IPS-18c (cell line): ENCODE results near the gene FGF21.
A peak's percentile ranks its signal among the peaks of the same experiment; 100 is the strongest.
"Not testable (repeated sequence)": the region's sequence is repeated elsewhere in the genome, so short reads cannot be mapped to it uniquely, and the experiment has no call there.

Experiments used
- H3K4me3 ChIP-seq: 2 replicates; pipeline ENCODE4 v1.7.0; 2013; ENCODE audit warnings: low read depth, mild to moderate bottlenecking, low read length, moderate library complexity; ENCODE audit not compliant: insufficient read depth
- H3K9me3 ChIP-seq: one replicate; pipeline ENCODE4 v1.6.1; 2013; ENCODE audit warnings: mild to moderate bottlenecking, low read length, moderate library complexity; ENCODE audit not compliant: control insufficient read depth, insufficient read depth

FGF21 gene

DNA sequence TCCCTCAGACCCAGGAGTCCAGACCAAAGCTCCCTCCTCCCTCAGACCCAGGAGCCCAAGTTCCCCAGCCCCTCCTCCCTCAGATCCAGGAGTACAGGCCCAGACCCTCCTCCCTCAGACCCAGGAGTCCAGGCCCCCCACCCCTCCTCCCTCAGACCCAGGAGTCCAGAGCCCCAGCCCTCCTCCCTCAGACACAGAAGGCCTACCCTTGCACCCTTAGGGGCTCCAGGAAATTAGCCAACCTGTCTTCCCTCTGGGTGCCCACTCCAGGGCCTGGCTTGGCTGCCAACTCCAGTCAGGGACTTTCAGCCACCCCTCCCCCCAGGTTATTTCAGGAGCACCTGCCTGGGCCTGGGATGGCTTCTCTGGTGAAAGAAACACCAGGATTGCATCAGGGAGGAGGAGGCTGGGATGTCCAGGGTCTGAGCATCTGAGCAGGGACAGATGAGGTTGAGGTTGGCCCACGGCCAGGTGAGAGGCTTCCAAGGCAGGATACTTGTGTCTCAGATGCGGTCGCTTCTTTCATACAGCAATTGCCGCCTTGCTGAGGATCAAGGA, at the start of gene FGF21:
TSS of gene FGF21 (plus strand) at position 441 of the 558 bp plus-strand sequence. CDS start 713 bp downstream, outside the sequence.
- Histone ChIP-seq H3K4me3 (no peak within 1 kb of the TSS), H3K9me3 (peaks cover 2% of the 10 kb centered on the region)

GRCh38 chr19:48708471-48708870, 46.9 kb upstream of the FGF21 start:
- no peak overlapping the region for H3K4me3 ChIP-seq

DNA sequence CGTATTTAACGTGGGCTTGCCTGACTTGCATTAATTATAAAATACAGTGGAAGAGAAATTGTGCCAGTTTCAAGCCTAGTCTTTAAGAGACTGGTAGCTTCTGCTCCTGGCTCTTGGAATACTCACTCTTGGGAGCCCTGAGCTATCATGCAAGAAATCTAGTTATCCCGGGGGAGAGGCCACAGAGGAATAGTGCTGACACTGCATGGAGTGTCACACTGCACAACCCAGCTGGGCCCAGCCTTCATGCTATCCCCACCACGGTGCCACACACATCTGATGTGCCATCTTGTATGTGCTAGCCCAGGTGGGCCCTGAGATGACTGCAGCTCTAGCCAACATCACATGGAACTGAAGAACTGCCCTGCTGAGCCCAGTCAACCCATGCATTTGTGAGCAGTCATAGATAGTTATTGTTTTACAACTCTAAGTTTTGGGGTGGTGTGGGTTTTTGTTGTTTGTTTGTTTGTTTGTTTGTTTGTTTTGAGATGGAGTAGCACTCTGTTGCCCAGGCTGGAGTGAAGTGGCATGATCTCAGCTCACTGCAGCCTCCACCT, 44.1 kb upstream of the FGF21 start:
- Histone ChIP-seq H3K9me3 (no peaks in the 10 kb centered on the region), H3K4me3 (no peak overlapping the region)

More at GRCh38 chr19:48708471-48708870, 46.9 kb upstream of the FGF21 start:
- H3K9me3 ChIP-seq, result no peaks in the 10 kb centered on the region

DNA sequence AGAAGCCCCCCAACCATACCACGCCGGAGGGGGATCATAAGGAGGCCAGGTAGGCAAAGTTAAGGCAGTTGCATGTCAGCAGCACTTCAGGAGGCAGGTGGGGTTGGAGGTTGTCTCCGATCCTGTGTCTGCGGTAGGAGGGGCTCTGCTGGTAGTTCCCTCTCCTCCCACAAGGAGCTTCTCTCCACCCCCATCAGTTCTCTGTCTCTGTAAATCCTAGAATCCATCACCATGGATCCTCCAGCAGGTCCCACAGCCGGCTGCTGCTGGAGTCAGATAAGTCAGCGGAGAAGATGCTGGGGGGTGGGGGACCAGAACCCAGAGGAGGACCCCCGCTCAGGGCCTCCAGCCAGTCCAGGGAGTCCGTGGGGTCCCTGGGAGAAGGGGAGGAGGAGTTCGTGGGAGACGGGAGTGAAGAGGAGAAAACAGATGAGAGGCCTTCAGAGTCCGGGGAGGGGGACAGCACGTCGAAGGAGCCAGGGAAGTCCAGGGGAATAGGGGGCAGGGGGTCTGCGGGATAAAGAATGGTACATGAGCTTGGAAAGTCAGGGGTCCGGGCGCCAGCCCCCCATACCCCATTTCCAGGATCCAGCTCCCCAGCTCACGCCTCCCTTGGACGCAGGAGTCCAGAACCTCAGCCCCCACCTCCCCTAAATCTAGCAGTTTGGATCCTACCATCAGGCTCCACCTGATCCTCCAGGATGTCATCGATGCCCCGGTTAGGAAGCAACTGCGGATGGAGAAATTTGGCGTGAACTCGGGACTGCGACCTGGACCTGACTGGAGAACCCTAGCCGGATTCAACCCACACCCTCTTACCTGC, 42.1 kb upstream of the FGF21 start:
- H3K9me3 ChIP-seq, result no peaks in the 10 kb centered on the region
- H3K4me3 ChIP-seq, result peak overlapping the region; percentile 95

GRCh38 chr19:48713864-48714755, 41.2 kb upstream of the FGF21 start:
- H3K9me3 ChIP-seq, result peaks cover 2% of the 10 kb centered on the region
- H3K4me3 ChIP-seq, result peak overlapping the region; percentile 95

- peak overlapping the region; percentile 95 for H3K4me3 ChIP-seq
These were observed 40.3 kb upstream of the FGF21 start for GRCh38 chr19:48714759-48715675.

GRCh38 chr19:48715681-48716171, 39.6 kb upstream of the FGF21 start:
- peaks cover 2% of the 10 kb centered on the region for H3K9me3 ChIP-seq
- H3K4me3 ChIP-seq, result no peak overlapping the region

More at GRCh38 chr19:48714759-48715675, 40.3 kb upstream of the FGF21 start:
- H3K9me3 ChIP-seq, result peaks cover 2% of the 10 kb centered on the region

DNA sequence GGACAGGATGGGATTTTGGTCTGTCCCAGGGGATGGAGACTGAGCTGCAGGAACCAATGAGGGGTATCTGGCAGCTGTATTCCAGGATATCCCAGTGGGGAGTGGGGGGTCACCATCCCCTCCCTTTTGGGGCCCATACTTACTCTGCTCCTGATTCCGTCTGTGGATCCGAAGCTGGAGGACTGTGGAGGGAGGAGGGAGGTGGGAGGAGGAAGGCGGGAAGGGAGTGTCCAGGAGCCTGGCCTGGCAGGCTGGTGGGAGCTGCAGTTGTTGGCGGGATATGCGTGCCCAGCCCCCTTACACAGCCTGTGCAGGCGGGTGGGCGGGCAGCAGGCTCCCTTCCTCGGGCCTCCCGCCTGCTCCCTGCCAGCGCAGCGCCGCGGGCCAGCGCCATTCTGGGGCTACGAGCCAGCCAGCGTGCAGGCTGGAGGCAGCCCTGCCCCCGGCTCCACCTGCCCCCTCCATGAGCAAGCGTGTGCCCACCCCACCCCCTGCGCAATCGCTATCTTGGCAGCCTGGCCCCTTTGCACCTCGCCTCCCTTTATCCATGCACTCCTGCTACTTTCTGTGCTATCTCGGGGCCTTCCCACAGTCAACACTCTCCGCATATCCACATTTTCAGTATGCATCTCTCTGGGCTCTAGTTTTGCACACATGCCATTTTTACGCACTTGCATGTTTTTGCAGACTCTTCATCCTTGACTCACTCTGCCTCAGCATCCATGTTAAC, 38.6 kb upstream of the FGF21 start:
- H3K4me3 ChIP-seq, result peak overlapping the region; percentile 28; the same call in 1 of the 2 replicates
- peaks cover 2% of the 10 kb centered on the region for H3K9me3 ChIP-seq

DNA sequence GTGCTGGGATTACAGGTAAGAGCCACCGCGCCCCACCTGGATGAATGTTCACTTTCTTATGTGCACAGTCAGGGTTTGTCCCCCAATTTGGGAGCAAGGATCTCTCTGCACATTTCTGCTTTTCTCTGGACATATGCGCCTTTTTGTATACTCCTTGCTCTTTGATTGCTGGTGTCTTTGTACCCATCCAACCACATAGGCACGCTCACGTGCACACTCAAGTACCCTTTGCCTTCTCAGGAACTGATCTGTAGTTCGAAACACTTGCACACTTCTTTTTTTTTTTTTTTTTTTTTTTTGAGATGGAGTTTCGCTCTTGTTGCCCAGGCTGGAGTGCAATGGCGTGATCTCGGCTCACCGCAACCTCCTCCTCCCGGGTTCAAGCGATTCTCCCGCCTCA, 37.2 kb upstream of the FGF21 start:
- not testable (repeated sequence) for H3K9me3 ChIP-seq, H3K4me3 ChIP-seq

GRCh38 chr19:48718711-48719231, 36.6 kb upstream of the FGF21 start:
- peaks cover 2% of the 10 kb centered on the region for H3K9me3 ChIP-seq

DNA sequence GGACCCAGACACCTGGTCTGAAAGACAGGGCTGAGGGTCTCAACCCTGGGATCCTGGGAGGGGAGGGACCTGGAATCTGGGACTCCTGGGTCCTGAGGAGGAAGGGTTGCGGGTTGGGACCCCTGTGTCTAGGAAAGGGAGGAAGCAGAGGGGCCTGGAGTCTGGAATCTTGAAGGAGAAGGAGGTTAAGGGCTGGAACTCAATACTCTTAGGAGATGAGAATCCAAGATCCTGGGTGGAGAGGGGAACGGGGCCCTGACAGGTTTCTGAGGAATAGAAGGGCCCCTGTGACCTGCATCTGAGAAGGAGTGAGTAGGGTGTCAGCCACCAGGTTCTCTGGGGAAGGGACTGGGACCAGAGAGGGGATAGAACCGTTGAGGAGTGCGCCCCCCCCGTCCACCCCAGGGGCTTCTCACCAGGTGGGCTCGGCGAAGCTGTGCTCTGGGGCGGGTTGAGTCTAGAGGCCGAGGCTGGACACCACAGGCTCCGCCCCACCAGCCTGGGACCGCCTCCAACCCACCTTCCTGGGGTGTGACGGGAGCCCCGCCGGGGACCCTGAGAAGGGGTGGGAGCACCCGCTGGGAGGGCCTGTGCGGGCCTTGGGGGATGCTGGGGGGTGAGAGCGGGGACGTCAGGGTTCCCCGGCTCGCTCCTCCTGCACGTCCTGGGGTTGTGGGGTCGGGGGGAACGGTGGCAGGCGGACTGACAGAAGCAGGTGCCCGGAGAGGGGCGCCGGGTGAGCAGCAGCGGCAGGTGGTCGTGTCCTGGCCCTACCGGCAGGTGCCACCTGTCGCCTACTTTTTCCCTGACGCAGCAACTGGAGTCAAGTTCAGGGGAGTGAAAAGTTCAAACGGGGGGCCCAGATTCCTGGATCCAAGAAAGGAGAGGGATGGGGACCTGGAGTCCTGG, 35.8 kb upstream of the FGF21 start, which contains the start of gene MAMSTR:
TSS of gene MAMSTR (minus strand) at position 463 of the 909 bp plus-strand sequence. CDS start 694 bp downstream, outside the sequence.
- peak within 1 kb of the TSS; percentile 26 for H3K4me3 ChIP-seq
- peaks cover 2% of the 10 kb centered on the region for H3K9me3 ChIP-seq

More at GRCh38 chr19:48718711-48719231, 36.6 kb upstream of the FGF21 start:
- no peak overlapping the region for H3K4me3 ChIP-seq

GRCh38 chr19:48720251-48720612, 35.1 kb upstream of the FGF21 start:
- H3K9me3 ChIP-seq, result peaks cover 2% of the 10 kb centered on the region
- H3K4me3 ChIP-seq, result peak overlapping the region; percentile 26

DNA sequence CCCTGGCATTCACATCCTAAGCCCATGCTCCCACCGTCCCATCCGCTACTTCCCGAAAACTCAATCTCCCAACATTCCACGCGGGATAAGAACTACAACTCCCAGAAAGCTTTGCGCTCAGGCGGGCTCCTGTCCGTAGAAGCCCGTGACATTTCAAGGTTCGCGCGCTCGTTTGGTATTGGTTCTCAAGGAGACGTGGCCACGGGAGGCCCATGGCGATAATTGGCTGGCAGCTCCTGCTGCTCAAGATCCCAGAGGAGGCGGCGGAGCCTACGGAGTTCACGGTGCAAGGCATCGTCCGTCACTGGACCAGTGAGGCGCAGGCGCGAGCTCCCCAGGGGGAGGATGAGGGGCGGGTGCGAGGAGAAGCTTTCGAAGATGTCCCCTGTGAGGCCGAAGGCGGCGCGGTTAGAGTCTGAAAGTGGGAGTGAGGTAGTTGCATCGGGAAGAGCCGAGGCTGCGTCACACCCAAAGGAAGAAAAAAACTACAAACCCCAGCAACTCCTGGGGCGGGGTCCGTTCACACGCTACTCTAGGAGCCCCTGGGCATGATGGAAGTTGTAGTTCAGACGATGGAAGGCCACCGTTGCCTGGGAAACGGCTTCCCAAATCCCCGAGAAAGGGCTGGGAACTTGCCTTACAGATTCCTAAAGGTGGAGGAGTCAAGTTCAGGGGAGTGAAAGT, 34.6 kb upstream of the FGF21 start:
- Histone ChIP-seq H3K4me3 (peak overlapping the region; percentile 71), H3K9me3 (peaks cover 2% of the 10 kb centered on the region)

DNA sequence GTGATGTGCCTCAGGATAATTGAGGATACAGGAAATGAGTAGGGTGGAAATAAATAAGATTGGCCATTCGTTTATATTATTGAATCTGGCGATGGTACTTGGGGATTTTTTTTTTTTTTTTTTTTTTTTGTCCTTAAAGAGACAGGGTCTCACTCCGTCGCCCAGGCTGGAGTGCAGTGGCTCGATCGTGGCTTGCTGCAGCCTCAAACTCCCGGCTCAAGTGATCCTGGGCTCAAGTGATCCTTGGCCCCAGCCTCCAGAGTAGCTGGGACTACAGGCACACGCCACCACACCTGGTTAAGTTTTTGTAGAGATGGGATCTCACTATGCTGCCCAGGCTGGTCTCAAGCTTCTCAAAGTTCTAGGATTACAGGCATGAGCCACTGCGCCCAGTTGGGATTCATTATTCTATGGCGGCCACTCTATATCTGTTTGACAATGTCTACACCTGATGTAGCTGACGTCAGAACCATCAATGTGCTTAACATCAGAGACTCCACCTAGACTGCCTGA, 33.1 kb upstream of the FGF21 start:
- H3K4me3 ChIP-seq, result no peak overlapping the region
- H3K9me3 ChIP-seq, result peaks cover 2% of the 10 kb centered on the region
